Smooth muscle cell (in vitro differentiated cells): ENCODE data around the gene MAP7D2. TPM values are rescaled to one million over a fixed set of nuclear protein-coding genes. Genes with fewer than 3 reads are reported as not detected.

Source experiments
- DNase-seq: peaks from one replicate; lab custom pipeline; 2025; ENCODE audit not compliant: unreplicated experiment; lab: John Stamatoyannopoulos, UW
- H2AFZ ChIP-seq: fragments of 200-600 bp; sonication (generic); 2 replicates; pipeline ENCODE4 v1.6.0; 2016; ENCODE audit warnings: antibody characterized with exemption, low read depth, mild to moderate bottlenecking
- H3F3A ChIP-seq: fragments of 200-600 bp; sonication (generic); 2 replicates; pipeline ENCODE4 v1.6.0; 2017; ENCODE audit warnings: antibody characterized with exemption, low read depth
- H3K27ac ChIP-seq: fragments of 200-600 bp; sonication (generic); 2 replicates; pipeline ENCODE4 v1.5.1; 2016; ENCODE audit warnings: low read depth, mild to moderate bottlenecking
- H3K27me3 ChIP-seq: fragments of 200-600 bp; sonication (generic); 2 replicates; pipeline ENCODE4 v1.6.1; 2016; ENCODE audit warnings: low read depth, mild to moderate bottlenecking
- H3K36me3 ChIP-seq: fragments of 200-600 bp; sonication (generic); 2 replicates; pipeline ENCODE4 v1.5.1; 2016; ENCODE audit warnings: low read depth
- H3K4me1 ChIP-seq: fragments of 200-600 bp; sonication (generic); 2 replicates; pipeline ENCODE4 v1.5.1; 2016; ENCODE audit warnings: low read depth
- H3K4me2 ChIP-seq: fragments of 200-600 bp; sonication (generic); 2 replicates; pipeline ENCODE4 v1.6.0; 2016; ENCODE audit warnings: mild to moderate bottlenecking
- H3K4me3 ChIP-seq: fragments of 200-600 bp; sonication (generic); 2 replicates; pipeline ENCODE4 v1.5.1; 2016; ENCODE audit warnings: mild to moderate bottlenecking
- H3K79me2 ChIP-seq: fragments of 200-600 bp; sonication (generic); 2 replicates; pipeline ENCODE4 v1.6.0; 2016; ENCODE audit warnings: low read depth, mild to moderate bottlenecking
- H3K9ac ChIP-seq: fragments of 200-600 bp; sonication (generic); 2 replicates; pipeline ENCODE4 v1.6.0; 2016; ENCODE audit warnings: low read depth
- H3K9me3 ChIP-seq: fragments of 200-600 bp; sonication (generic); replicated peaks from 2 replicates; pipeline ENCODE4 v1.5.1; 2016; ENCODE audit warnings: low read depth
- H4K20me1 ChIP-seq: fragments of 200-600 bp; sonication (generic); 2 replicates; pipeline ENCODE4 v1.6.0; 2016; ENCODE audit warnings: low read depth
- CTCF ChIP-seq: fragments of 200-600 bp; sonication (generic); IDR thresholded peaks from 2 replicates; pipeline ENCODE4 v1.5.1; 2017; ENCODE audit warnings: borderline replicate concordance, mild to moderate bottlenecking, antibody characterized with exemption; ENCODE audit not compliant: insufficient read depth, poor library complexity, severe bottlenecking
- WGBS: methylation state at CpG from one replicate; pipeline ENCODE4 v1.1.7; 2016; ENCODE audit warnings: low lambda C conversion rate; 5-methylcytosine and 5-hydroxymethylcytosine counted together
- polyA plus RNA-seq: library from polyadenylated mRNA; unstranded; fragments of >200 nt; fragmentation: Nextera tagmentation; extraction: Ambion mirVana; gene quantifications from 2 replicates; pipeline ENCODE4 v1.2.1, GENCODE V29; 2016
- total RNA-seq: library from RNA; depleted of rRNA; stranded (reverse); fragments of >200 nt; gene quantifications from 2 replicates; pipeline ENCODE4 v1.2.3, GENCODE V29; 2014

Gene MAP7D2
- total and polyA plus RNA-seq, 2 experiments from 2014 or later, result 0.18 TPM; not detected in 1

DNA sequence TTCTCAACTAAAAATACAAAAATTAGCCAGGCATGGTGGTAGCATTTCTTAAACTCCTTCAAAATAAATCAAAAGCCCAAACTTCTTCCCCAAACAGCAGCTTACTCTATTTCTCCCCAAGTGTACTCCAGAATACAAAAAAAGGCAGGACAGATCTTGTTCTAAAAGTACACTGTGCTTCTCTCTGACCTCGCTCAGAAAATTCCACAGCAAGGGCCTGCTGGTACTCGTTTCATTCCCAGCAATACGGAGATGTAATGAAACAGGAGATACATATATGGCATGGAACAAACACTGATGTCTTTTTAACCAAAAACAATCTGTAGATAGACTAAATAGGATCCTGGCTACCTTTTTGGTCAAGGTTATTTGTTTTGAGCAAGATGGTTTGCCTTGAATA lies 25.2 kb downstream of the MAP7D2 start:
- WGBS, result 75% methylated on average over 3 of the region's 3 CpGs
- Histone ChIP-seq H2AFZ (no peak overlapping the region), H3K9me3 (peaks cover 4% of the 10 kb centered on the region), H3K27ac (no peak overlapping the region), H3K9ac (no peak overlapping the region), H3K79me2 (no peaks in the 10 kb centered on the region), H3K27me3 (no peaks in the 10 kb centered on the region), H4K20me1 (no peaks in the 10 kb centered on the region), H3K4me1 (no peaks in the 10 kb centered on the region), H3K4me2 (no peak overlapping the region), H3K36me3 (no peaks in the 10 kb centered on the region), H3K4me3 (no peak overlapping the region), H3F3A (no peaks in the 10 kb centered on the region)
- no peak for DNase-seq
- TF ChIP-seq CTCF, result no peak

- 72% methylated on average over 6 of the region's 6 CpGs for WGBS
- H3K4me1 ChIP-seq, result no peaks in the 10 kb centered on the region
- H3K27ac ChIP-seq, result no peak overlapping the region
- no peaks in the 10 kb centered on the region for H3K9me3 ChIP-seq
- DNase-seq, result no peak
- H3K4me3 ChIP-seq, result no peak overlapping the region
- H3K79me2 ChIP-seq, result no peaks in the 10 kb centered on the region
- H3K4me2 ChIP-seq, result no peak overlapping the region
- no peaks in the 10 kb centered on the region for H3F3A ChIP-seq
- no peaks in the 10 kb centered on the region for H3K27me3 ChIP-seq
- no peaks in the 10 kb centered on the region for H4K20me1 ChIP-seq
- H2AFZ ChIP-seq, result no peak overlapping the region
- no peak overlapping the region for H3K9ac ChIP-seq
- no peaks in the 10 kb centered on the region for H3K36me3 ChIP-seq
- TF ChIP-seq CTCF, result no peak
These were observed 26.9 kb downstream of the MAP7D2 start for GRCh38 chrX:20089845-20090244.

DNA sequence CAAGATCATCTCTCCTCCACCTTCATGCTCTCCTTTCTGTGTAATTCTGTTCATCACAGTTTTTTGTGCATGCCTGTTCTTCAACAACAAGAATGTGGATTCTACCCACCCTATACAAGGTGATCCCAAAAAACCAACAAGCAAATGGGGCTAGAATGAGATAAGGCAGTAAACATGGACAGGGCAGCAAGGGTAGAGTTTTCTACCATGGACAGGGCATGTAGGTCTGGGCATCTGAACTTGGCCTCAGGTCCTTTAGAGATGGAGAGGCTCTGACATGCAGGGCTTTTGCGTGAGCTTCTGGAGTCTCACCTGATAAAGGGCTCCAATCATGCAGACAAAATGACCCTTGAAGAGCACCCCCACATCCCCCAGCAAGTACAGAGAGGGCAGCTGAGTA lies 36.4 kb downstream of the MAP7D2 start:
- 86% methylated on average over 1 of the region's 1 CpG for WGBS
- no peaks in the 10 kb centered on the region for H3K27me3 ChIP-seq

More for the DNA sequence above, 36.4 kb downstream of the MAP7D2 start:
- Histone ChIP-seq H3K36me3 (no peaks in the 10 kb centered on the region), H3K4me2 (no peak overlapping the region), H3F3A (no peaks in the 10 kb centered on the region), H3K79me2 (no peaks in the 10 kb centered on the region), H3K4me1 (no peaks in the 10 kb centered on the region), H3K9ac (no peak overlapping the region), H3K4me3 (no peak overlapping the region), H3K27ac (no peak overlapping the region), H2AFZ (no peak overlapping the region), H4K20me1 (no peaks in the 10 kb centered on the region), H3K9me3 (no peaks in the 10 kb centered on the region)
- DNase-seq, result no peak
- TF ChIP-seq CTCF, result no peak
